ENCODE data around the gene OR2AG2. TPM values are rescaled to one million over a fixed set of nuclear protein-coding genes. Genes with fewer than 3 reads are reported as not detected.

Gene OR2AG2
- polyA plus RNA-seq, 3 donors = 0.07 to 0.08 TPM; not detected in 1

GRCh38 chr11:6742260-6742659 is 29.5 kb downstream of the OR2AG2 start:
- DNase-seq = no peak

- DNase-seq = no peak
These were observed 33.2 kb downstream of the OR2AG2 start for GRCh38 chr11:6738590-6738989.

DNA sequence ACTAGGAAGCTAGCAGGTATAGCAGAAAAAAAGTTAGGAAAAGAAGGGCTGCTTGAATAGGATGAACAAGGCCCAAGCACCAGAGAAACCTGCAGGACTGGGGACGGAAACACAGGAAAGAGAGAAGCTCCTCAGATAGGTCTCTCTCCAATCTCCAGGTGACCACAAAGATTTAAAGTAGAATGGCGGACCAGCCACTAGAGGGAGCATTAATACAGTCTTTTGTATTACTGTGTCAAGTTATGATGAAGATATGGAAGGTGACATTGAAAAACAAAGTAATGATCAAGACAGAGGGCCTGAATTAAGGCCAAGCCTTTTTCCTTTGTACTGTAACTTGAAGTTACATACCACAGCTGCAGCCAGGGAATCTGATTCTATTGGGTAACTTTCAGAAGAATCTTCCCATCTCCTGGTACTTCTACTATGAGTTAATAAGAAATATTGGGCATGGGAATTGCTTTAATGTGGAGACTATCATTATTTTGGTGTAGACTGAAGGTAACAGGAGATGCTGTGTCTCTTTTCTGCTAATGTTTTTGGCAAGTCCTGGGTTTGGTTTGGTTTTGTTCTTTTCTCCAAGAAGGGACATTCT is 33.8 kb downstream of the OR2AG2 start:
- no peak for DNase-seq

DNA sequence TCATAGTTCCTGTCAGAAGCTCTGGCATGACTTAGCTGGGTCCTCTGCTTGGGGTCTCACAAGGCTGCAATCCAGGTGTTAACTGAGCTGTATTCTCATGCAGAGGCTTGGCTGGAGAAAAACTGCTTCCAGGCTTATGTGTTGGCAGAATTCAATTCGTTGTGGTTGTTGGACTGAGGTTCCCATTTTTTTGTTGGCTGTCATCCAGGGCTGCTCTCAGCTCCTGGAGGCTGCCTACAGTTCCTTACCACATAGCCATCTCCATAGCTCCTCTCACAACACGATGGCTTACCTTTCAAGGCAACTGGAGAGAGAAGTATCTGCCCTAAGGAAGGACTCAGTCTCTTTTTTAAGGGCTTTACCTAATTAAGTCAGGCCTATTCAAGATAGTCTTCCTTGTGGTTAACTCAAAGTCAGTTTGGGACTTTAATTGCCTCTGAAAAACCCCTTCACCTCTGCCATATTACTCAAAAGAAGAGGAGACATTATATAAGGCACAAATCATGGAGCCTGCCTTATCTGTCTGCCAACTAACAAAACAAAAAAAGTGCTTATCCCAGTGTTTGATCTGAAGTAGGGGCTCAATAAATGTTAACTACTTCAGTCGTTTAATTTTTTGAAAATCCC is 35.2 kb downstream of the OR2AG2 start:
- no peak for DNase-seq

GRCh38 chr11:6735306-6735705 is 36.5 kb downstream of the OR2AG2 start:
- no peak for DNase-seq

GRCh38 chr11:6734616-6735015 is 37.2 kb downstream of the OR2AG2 start:
- DNase-seq = no peak

DNA sequence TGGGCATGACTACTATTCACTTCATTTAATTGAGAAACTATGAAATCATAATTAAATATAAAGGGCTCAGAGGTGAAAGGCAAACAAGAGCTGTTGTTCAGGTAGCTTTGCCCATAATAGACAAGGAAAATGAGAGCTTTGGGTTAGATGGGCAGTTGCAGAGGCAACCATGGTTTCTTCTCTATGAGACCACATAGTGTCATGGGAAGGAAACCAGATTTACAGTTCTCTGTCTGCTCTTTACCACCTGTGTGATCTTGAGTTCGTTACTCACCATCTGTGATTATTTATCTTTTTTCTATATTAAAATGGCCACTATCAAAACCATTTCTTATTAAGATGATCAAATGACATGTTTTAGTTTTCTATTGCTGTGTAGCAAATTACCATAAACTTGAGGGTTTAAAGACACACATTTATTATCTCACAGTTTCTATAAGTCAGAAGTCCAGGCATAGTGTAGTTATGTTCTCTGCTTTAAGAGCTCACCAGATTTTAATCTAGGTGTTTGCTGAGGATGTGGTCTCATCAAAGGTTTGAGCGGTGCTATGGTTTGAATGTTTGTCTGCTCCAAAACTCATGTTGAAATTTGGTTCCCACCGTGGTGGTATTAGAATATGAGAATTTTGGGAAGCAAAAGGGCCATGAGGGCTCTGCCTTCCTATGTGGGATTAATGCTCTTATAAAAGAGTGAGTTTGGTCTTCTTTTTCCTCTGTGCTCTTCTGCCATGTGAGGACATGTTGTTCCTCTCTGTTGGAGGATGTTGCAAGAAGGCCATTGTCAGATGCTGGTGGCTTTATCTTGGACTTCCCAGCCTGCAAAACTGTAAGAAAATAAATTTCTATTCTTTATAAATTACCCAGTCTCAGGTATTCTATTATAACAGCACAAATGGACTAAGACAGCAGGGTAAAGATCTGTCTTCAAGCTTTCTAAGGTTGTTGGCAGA is 38.2 kb downstream of the OR2AG2 start:
- no peak for DNase-seq

DNA sequence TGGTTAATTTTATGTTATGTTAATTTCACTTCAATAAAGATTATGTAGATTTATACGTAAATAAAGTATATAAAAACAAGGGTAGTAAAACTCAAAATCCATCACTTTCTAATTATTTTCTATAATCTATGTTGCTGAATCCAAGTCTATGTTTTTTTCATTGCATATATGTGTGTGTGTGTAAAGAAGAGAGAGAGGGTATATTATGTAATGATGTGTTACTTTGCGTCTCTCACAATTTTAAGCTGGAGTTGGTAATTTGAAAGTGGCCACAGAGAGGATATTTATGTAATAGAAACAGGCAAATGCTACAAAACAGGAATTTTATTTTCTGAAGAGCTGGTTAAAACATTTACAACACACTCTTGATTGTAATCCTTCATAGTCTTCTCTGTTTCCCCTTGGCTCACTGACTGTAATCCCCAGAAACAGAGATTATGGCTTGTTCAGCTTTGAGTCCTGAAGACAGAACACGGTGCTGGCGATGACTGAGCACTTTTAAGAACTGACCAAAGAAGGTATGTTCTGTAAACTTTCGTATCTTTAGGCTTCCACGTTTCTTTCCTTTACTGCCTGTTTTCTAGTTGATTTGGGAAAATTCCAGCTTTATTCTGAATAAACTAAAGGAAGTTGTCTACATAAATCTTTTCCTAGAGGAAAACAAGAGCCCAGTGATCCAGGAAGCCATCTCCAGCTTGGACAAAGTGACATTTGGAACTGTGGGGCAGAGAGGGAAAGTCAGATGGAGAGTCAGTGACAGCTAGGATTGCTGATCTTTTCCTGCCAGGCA is 43.6 kb downstream of the OR2AG2 start:
- DNase-seq = no peak

- DNase-seq = no peak
These were observed 46.3 kb downstream of the OR2AG2 start for GRCh38 chr11:6725386-6725896.

- no peak for DNase-seq
These were observed 47.8 kb downstream of the OR2AG2 start for GRCh38 chr11:6724013-6724412.

DNA sequence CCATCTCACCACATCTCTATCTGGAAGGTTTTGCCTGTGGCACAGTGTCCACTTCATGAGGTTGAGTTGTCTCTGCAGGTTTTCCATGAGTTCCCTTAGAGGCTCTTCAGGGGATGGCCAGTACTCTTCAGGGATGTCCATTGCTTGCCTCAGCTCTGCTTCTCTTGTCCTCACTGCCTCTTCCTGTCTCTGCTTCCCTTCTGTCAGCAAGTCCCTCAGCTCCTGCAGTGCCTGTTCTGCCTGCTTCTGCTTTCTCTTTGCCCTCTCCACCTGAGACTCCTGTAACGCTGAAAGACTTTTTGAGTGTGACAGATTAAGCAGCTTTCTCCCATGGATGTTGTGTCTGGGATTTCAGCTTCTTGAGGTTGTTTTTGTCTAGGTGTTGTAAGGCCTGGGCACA is 50.4 kb downstream of the OR2AG2 start:
- DNase-seq = no peak

- no peak for DNase-seq
These were observed 52.2 kb downstream of the OR2AG2 start for GRCh38 chr11:6719576-6719975.

GRCh38 chr11:6717426-6717825 is 54.4 kb downstream of the OR2AG2 start:
- no peak for DNase-seq

Other genes with a start within 250 kb of the OR2AG2 start
- 10 to 100 TPM; 17.5 to 29.9 (median 22.0) TPM for gene RRP8, start 168.4 kb downstream of the OR2AG2 start, polyA plus RNA-seq (ENCODE audit: insufficient read length in 3 of 3)
- gene ILK, start 168.2 kb downstream of the OR2AG2 start, polyA plus RNA-seq (ENCODE audit: insufficient read length in 3 of 3) = 100 to 1,000 TPM; 159 to 167 (median 159) TPM
- gene TAF10, start 159.8 kb downstream of the OR2AG2 start, polyA plus RNA-seq (ENCODE audit: insufficient read length in 3 of 3) = 10 to 100 TPM; 68.8 to 96.0 (median 81.3) TPM
- gene TPP1, start 152.6 kb downstream of the OR2AG2 start, polyA plus RNA-seq (ENCODE audit: insufficient read length in 3 of 3) = 100 to 1,000 TPM; 112 to 123 (median 120) TPM
- gene DCHS1, start 116.2 kb downstream of the OR2AG2 start, polyA plus RNA-seq (ENCODE audit: insufficient read length in 3 of 3) = 10 to 100 TPM; 30.7 to 41.7 (median 40.5) TPM
- gene MRPL17, start 88.6 kb downstream of the OR2AG2 start, polyA plus RNA-seq (ENCODE audit: insufficient read length in 3 of 3) = 10 to 100 TPM; 68.0 to 88.5 (median 79.3) TPM
- gene OR2AG1, start 11.0 kb upstream of the OR2AG2 start, polyA plus RNA-seq (ENCODE audit: insufficient read length in 3 of 3) = under 1 TPM in 2 of 3 donors, not detected in 1; 0.01 to 0.09 TPM
- not detected for gene OR6A2, start 27.7 kb upstream of the OR2AG2 start, polyA plus RNA-seq (ENCODE audit: insufficient read length in 3 of 3)
- not detected for gene OR10A5, start 73.7 kb upstream of the OR2AG2 start, polyA plus RNA-seq (ENCODE audit: insufficient read length in 3 of 3)
- under 1 TPM in 2 of 3 donors, not detected in 1; 0.05 to 0.09 TPM for gene OR10A2, start 91.1 kb upstream of the OR2AG2 start, polyA plus RNA-seq (ENCODE audit: insufficient read length in 3 of 3)
- gene OR10A4, start 104.6 kb upstream of the OR2AG2 start, polyA plus RNA-seq (ENCODE audit: insufficient read length in 3 of 3) = not detected
- not detected for gene OR2D2, start 120.5 kb upstream of the OR2AG2 start, polyA plus RNA-seq (ENCODE audit: insufficient read length in 3 of 3)
- gene OR2D3, start 149.0 kb upstream of the OR2AG2 start, polyA plus RNA-seq (ENCODE audit: insufficient read length in 3 of 3) = not detected
- gene ZNF215, start 154.4 kb upstream of the OR2AG2 start, polyA plus RNA-seq (ENCODE audit: insufficient read length in 3 of 3) = 1 to 10 TPM; 2.9 to 4.4 (median 3.0) TPM
- 10 to 100 TPM; 11.5 to 12.6 (median 11.9) TPM for gene ZNF214, start 248.4 kb upstream of the OR2AG2 start, polyA plus RNA-seq (ENCODE audit: insufficient read length in 3 of 3)
- gene NLRP14, start 248.5 kb upstream of the OR2AG2 start, polyA plus RNA-seq (ENCODE audit: insufficient read length in 3 of 3) = under 1 TPM; 0.56 to 0.99 (median 0.77) TPM

Measured in renal pelvis (tissue), 4 donors.